ENCODE measurements around the gene SLC25A42.

The SLC25A42 gene

DNA sequence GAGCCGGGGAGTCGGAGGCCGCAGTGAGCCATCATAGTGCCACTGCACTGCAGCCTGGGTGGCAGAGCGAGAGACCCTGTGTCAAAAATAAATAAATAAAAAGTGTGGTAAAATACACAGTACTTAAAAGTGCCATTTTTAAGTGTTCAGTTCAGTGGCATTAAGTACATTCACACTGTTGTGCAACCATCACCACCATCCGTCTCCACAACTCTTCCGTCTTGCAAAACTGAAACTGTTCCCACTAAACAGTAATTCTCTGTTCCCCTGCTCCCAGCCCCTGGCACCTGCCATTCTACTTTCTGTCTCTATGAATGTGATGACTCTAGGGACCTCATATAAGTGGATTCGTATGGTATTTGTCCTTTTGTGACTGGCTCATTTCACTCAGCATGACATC, 13.3 kb downstream of the SLC25A42 start:
- no peak for DNase-seq (ENCODE audit: extremely low read depth, low read depth)
- H3K4me3 ChIP-seq (replicated peaks; ENCODE audit: low read depth, low read length), result no peak overlapping the region
- TF ChIP-seq, protein P1, sequence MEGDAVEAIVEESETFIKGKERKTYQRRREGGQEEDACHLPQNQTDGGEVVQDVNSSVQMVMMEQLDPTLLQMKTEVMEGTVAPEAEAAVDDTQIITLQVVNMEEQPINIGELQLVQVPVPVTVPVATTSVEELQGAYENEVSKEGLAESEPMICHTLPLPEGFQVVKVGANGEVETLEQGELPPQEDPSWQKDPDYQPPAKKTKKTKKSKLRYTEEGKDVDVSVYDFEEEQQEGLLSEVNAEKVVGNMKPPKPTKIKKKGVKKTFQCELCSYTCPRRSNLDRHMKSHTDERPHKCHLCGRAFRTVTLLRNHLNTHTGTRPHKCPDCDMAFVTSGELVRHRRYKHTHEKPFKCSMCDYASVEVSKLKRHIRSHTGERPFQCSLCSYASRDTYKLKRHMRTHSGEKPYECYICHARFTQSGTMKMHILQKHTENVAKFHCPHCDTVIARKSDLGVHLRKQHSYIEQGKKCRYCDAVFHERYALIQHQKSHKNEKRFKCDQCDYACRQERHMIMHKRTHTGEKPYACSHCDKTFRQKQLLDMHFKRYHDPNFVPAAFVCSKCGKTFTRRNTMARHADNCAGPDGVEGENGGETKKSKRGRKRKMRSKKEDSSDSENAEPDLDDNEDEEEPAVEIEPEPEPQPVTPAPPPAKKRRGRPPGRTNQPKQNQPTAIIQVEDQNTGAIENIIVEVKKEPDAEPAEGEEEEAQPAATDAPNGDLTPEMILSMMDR (IDR thresholded peaks at IDR 0.05; ENCODE audit: low read depth, low read length, missing control alignments), result no peak

DNA sequence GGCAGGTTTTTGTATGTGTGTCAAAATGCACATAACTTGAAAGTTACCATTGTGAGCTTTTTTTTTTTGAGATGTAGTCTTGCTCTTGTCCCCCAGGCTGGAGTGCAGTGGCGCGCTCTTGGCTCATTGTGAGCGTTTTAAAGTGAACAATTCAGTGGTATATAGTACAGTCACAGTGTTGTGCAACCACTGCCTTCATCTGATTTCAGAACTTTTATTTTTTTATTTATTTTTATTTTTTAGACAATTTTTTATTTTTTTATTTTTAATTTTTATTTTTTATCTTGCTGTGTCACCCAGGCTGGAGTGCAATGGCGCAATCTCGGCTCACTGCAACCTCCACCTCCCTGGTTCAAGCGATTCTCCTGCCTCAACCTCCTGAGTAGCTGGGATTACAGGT, 15.0 kb downstream of the SLC25A42 start:
- no peak for DNase-seq (ENCODE audit: extremely low read depth, low read depth)
- TF ChIP-seq, protein P1 (IDR thresholded peaks at IDR 0.05; ENCODE audit: low read depth, low read length, missing control alignments), result no peak
- no peak overlapping the region for H3K4me3 ChIP-seq (replicated peaks; ENCODE audit: low read depth, low read length)

DNA sequence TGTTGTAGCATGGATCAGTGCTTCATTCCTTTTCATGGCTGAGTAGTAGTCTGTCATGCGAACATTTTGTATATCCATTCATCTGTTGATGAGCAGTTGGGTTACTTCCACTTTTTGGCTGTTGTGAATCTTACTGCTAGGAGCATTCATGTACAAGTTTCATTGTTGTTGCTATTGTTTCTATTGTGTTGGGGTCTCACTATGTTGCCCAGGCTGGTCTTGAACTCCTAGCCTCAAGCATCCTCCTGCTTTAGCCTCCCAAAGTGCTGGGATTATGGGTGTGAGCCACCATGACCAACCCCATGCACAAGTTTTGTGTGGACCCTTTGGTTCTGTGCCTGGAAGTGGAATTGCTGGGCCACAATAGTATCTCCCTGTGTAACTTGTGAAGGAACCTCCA, 15.8 kb downstream of the SLC25A42 start:
- no peak for DNase-seq (ENCODE audit: extremely low read depth, low read depth)
- TF ChIP-seq, protein P1 (IDR thresholded peaks at IDR 0.05; ENCODE audit: low read depth, low read length, missing control alignments), result no peak

DNA sequence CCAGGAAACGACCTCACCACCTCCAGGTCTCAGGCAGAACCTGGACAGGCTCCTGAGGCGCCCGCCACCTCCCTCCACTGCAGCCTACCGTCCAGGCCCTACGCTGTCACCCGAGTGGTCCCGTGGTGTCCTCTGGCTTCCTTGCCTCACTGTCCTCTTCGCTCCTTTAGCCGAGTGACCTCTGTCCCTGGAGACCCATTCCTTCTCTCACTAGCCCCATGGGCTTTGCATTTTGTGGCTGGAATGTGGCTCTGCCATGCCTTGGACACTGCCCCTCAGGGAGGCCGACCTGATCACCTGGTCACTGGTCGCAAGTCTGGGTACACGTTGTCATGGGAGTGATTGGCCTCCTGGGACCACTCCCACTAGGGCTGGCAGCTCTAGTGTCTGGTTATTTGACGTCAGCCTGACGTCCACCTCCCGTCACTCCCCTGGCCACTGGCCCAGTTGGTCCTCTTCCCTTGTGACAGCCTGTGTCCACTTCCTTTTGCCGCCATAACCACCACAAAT, 17.9 kb downstream of the SLC25A42 start:
- H3K4me3 ChIP-seq (replicated peaks; ENCODE audit: low read depth, low read length), result no peak overlapping the region
- DNase-seq (ENCODE audit: extremely low read depth, low read depth), result no peak
- TF ChIP-seq, protein P1 (IDR thresholded peaks at IDR 0.05; ENCODE audit: low read depth, low read length, missing control alignments), result no peak

More for the DNA sequence above, 15.8 kb downstream of the SLC25A42 start:
- no peak overlapping the region for H3K4me3 ChIP-seq (replicated peaks; ENCODE audit: low read depth, low read length)

DNA sequence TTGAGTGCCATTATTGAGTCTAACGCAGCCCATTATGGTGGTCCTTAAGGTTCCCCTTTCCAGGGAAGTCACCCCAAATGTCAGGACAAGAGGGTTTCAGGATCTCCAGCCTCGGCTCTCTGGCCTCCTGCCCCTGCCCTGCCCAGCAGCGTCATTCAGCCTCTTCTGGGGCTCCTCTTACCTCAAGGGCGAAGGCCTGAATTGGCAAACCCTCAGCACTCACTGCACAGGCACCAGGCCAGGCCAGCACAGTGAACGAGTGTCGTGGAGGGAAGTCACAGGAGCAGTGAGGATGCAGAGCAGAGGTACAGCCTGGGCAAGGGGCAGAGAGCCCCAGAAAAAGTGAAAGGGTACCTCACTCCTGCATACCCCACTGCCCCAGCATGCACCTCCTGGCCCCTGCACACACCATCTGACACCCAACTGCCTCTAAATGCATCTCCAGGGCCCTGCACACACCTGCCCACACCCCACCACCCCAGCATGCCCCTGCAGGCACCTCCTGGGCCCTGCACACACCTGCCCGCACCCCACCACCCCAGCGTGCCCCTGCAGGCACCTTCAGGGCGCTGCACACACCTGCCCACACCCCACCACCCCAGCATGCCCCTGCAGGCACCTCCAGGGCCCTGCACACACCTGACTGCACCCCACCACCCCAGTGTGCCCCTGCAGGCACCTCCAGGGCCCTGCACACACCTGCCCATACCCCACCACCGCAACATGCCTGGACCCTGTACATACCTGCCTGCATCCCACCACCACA, 19.8 kb downstream of the SLC25A42 start:
- no peak for DNase-seq (ENCODE audit: extremely low read depth, low read depth)
- TF ChIP-seq, protein P1 (IDR thresholded peaks at IDR 0.05; ENCODE audit: low read depth, low read length, missing control alignments), result no peak
- H3K4me3 ChIP-seq (replicated peaks; ENCODE audit: low read depth, low read length), result no peak overlapping the region

DNA sequence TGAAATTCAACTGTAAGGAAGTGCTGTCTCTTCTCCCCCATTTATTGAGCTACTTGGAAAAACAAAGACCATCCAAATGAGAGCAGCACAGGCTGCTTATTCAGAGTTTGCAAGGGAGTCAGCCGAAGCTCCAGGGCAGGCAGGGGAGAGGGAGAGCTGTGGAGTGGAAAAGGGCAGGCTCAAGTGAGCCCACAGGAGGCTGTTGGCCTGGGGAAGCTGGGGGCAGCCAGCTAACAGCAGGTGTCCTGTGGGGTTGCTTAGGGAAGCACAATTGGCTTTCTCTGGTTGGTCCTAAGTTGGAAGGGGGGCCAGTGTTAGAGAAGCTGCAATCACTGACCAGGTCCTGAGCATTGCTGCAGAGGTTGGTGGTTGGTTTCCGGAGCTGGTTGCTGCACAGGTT, 23.9 kb downstream of the SLC25A42 start:
- H3K4me3 ChIP-seq (replicated peaks; ENCODE audit: low read depth, low read length), result no peak overlapping the region
- TF ChIP-seq, protein P1 (IDR thresholded peaks at IDR 0.05; ENCODE audit: low read depth, low read length, missing control alignments), result no peak
- DNase-seq (ENCODE audit: extremely low read depth, low read depth), result no peak
